ENCODE measurements around the gene PRDM11.

PRDM11 gene

DNA sequence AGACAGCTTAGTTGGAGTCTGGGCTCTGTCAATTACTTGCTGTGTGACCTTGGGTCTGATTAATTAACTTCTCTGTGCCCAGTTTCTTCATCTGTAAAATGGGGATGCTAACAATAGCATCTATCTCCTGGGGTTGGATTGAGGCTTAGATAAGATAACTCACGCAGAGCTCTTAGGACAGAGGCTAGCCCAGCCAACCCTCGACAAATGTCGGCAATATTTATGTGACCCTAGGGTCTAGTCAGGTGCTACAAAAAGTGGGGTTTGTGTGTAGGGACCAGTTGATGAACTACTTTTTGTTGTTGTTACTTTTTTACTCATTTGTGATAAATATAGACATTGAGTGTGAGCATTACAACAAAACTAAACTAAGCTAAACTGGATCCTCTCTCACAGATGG lies 117.3 kb downstream of the PRDM11 start:
- Mint-ChIP-seq H3K27ac (no peak overlapping the region), H3K4me1 (ENCODE audit: low read depth) (no peaks in the 10 kb centered on the region), H3K4me3 (no peak overlapping the region), H3K36me3 (ENCODE audit: low read depth) (no peaks in the 10 kb centered on the region), H3K27me3 (ENCODE audit: low read depth) (peaks cover 10% of the 10 kb centered on the region), H3K9me3 (no peaks in the 10 kb centered on the region)
- DNase-seq (ENCODE audit: low spot score): no peak

- no peak for DNase-seq (ENCODE audit: low spot score)
- no peak overlapping the region for H3K27ac Mint-ChIP-seq
- H3K36me3 Mint-ChIP-seq (ENCODE audit: low read depth): no peaks in the 10 kb centered on the region
- H3K4me1 Mint-ChIP-seq (ENCODE audit: low read depth): no peaks in the 10 kb centered on the region
- H3K27me3 Mint-ChIP-seq (ENCODE audit: low read depth): peaks cover 11% of the 10 kb centered on the region
- H3K9me3 Mint-ChIP-seq: no peaks in the 10 kb centered on the region
- H3K4me3 Mint-ChIP-seq: no peak overlapping the region
These were observed 118.5 kb downstream of the PRDM11 start for GRCh38 chr11:45264839-45265515.

GRCh38 chr11:45265969-45266675 lies 119.7 kb downstream of the PRDM11 start:
- Mint-ChIP-seq H3K4me1 (ENCODE audit: low read depth) (no peaks in the 10 kb centered on the region), H3K4me3 (no peak overlapping the region), H3K9me3 (no peaks in the 10 kb centered on the region), H3K27ac (no peak overlapping the region), H3K36me3 (ENCODE audit: low read depth) (no peaks in the 10 kb centered on the region), H3K27me3 (ENCODE audit: low read depth) (peaks cover 16% of the 10 kb centered on the region)
- no peak for DNase-seq (ENCODE audit: low spot score)

DNA sequence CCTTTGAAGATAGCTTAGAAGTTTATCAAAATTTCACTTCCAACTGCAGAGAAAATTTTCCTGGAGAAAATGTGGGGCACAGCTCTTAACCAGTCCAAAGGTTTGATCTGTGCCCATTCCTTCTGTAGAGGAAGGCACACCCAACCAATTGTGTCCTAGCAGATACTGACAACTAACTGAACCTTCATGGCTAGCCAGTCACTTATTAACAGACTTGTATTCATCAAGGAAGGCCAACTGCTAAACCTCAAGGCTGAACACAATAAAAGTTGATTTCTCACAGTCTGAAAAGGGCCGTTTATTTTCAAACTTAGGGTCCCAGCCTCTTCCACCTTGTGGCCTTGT lies 120.2 kb downstream of the PRDM11 start:
- Mint-ChIP-seq H3K27me3 (ENCODE audit: low read depth) (peaks cover 20% of the 10 kb centered on the region), H3K9me3 (no peaks in the 10 kb centered on the region), H3K4me3 (no peak overlapping the region), H3K4me1 (ENCODE audit: low read depth) (no peaks in the 10 kb centered on the region), H3K27ac (no peak overlapping the region), H3K36me3 (ENCODE audit: low read depth) (no peaks in the 10 kb centered on the region)
- no peak for DNase-seq (ENCODE audit: low spot score)

GRCh38 chr11:45267052-45267451 lies 120.6 kb downstream of the PRDM11 start:
- Mint-ChIP-seq H3K4me1 (ENCODE audit: low read depth) (no peaks in the 10 kb centered on the region), H3K4me3 (no peak overlapping the region), H3K27me3 (ENCODE audit: low read depth) (peaks cover 20% of the 10 kb centered on the region), H3K27ac (no peak overlapping the region), H3K9me3 (no peaks in the 10 kb centered on the region), H3K36me3 (ENCODE audit: low read depth) (no peaks in the 10 kb centered on the region)
- no peak for DNase-seq (ENCODE audit: low spot score)

DNA sequence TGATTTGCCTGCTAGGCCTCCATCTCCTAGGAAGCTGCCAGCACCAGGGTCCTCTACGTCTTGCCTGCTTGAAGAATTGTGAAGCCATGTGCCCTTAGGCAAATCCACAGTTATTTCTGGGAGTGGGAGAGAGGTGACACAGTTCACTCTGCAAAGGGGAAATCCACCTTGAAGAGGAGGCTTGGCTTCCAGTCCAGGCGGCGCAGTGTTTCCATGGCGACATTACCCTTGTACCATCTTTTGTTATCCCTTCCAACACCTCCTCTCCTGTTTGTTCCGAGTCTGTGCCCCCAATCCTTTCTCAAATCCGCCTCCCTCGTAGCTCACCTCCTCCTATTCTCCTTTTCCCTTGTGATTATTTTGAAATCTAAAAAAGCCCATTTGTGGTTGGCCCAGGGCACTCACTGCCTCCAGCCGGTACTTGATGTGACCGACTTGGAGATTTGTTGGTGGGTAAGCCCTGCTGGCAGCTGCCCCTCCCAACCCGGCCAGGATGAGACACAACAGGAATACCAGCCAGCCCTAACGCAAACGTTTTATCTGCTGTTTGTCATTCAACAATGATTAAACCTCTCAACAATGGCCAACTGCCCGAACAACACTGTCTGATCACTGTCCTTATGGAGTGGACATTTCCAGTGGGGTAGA lies 121.3 kb downstream of the PRDM11 start:
- H3K4me1 Mint-ChIP-seq (ENCODE audit: low read depth): no peaks in the 10 kb centered on the region
- no peak overlapping the region for H3K27ac Mint-ChIP-seq
- H3K36me3 Mint-ChIP-seq (ENCODE audit: low read depth): no peaks in the 10 kb centered on the region
- DNase-seq (ENCODE audit: low spot score): no peak
- no peak overlapping the region for H3K4me3 Mint-ChIP-seq
- H3K27me3 Mint-ChIP-seq (ENCODE audit: low read depth): peaks cover 20% of the 10 kb centered on the region
- H3K9me3 Mint-ChIP-seq: no peaks in the 10 kb centered on the region

DNA sequence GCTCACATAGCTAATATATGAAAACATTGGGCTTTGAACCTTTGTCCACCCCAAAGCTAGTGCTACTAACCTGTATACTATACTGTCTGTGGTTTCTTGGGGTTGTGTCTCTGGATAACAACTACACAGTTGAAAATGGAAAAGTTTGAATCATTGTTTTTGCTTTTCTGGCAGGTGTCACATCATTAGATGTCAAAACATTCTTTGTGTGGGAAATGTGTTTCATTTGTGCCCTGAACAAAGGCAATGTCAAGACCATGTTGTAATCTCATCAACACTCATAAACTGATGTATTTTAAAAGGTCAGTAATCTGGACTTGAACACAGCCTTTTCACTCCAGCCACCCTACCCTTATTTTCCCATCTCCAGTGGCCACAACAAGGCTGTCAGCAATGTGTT lies 123.2 kb downstream of the PRDM11 start:
- Mint-ChIP-seq H3K36me3 (ENCODE audit: low read depth) (no peaks in the 10 kb centered on the region), H3K9me3 (no peaks in the 10 kb centered on the region), H3K4me3 (no peak overlapping the region), H3K27me3 (ENCODE audit: low read depth) (peaks cover 16% of the 10 kb centered on the region), H3K27ac (no peak overlapping the region), H3K4me1 (ENCODE audit: low read depth) (no peaks in the 10 kb centered on the region)
- no peak for DNase-seq (ENCODE audit: low spot score)

DNA sequence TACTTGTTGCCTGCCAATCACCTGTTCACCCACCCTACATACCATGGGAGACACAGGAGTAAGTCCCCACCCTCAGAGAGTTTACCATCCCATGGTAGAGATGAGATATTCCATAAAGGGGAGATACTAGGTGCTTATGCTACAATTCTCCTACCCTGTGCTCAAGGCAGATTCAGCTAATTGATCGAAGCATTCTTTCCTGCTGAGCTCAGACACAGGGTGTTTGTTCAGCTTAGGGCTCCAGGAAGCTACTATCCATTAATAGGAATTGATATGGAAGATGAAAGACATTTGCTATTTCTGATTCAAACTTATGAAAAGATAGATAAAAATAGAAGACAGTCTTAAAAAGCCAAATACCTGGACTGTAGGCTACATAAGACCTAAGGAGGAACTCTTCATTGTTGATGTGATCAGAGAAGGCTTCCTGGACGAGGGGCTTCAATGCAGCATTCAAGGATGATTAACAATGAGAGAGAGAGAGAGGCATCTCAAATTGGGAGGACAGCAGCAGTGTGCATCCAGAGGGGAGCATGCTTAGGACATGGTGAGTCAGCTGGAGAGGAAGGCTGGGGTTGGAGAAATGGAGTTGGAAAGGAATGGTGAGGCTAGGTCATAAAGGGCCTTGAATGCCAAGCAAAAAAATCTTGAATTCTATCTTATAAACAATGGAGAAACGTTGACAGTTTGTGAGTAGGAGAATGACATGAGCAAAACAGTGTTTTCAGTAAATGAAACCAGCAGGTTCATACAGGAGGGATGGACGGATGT lies 124.7 kb downstream of the PRDM11 start:
- no peaks in the 10 kb centered on the region for H3K36me3 Mint-ChIP-seq (ENCODE audit: low read depth)
- H3K4me3 Mint-ChIP-seq: no peak overlapping the region
- no peaks in the 10 kb centered on the region for H3K9me3 Mint-ChIP-seq
- H3K27ac Mint-ChIP-seq: no peak overlapping the region
- no peaks in the 10 kb centered on the region for H3K4me1 Mint-ChIP-seq (ENCODE audit: low read depth)
- H3K27me3 Mint-ChIP-seq (ENCODE audit: low read depth): peaks cover 16% of the 10 kb centered on the region
- no peak for DNase-seq (ENCODE audit: low spot score)

DNA sequence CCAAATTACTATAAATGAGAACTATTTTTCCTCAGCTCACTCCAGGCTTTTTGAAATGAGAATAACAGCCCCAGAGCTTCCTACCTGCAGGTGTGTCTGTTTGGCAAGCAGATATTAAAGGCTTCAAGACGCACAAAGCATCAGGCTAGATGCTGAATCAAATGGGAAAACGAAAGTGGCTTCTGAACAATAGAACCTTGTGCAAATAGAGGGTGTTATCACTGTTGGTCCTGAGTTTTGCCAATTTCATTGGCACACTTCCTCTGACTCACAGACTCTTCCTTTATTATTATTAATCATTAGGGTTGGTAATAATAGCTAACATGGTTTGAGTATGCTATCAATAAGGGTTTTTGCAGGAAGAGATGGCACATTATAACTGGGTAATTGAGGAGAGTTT lies 126.3 kb downstream of the PRDM11 start:
- Mint-ChIP-seq H3K27me3 (ENCODE audit: low read depth) (peaks cover 18% of the 10 kb centered on the region), H3K27ac (no peak overlapping the region), H3K4me1 (ENCODE audit: low read depth) (no peaks in the 10 kb centered on the region), H3K36me3 (ENCODE audit: low read depth) (no peaks in the 10 kb centered on the region), H3K9me3 (no peaks in the 10 kb centered on the region), H3K4me3 (no peak overlapping the region)
- DNase-seq (ENCODE audit: low spot score): no peak

DNA sequence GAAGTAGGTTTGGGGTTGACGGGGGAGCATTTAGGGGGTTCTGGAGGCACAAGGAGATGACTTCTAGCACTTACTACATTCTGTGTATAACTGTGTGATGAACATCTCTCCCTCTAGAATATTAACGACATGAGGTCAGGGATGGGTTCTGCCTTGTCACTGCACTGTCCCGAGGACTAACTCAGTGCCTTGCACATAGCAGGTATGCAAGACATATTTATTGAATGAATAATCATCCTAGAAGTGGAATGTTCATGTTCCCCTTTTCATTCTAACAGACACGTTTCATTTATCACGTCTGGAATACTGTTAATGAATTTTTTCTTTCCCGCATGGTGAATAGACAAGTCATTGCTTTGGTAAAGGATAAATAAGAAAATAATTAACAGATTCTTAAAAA lies 127.1 kb downstream of the PRDM11 start:
- H3K9me3 Mint-ChIP-seq: no peaks in the 10 kb centered on the region
- H3K4me1 Mint-ChIP-seq (ENCODE audit: low read depth): no peaks in the 10 kb centered on the region
- no peak for DNase-seq (ENCODE audit: low spot score)
- H3K27ac Mint-ChIP-seq: no peak overlapping the region
- H3K4me3 Mint-ChIP-seq: no peak overlapping the region
- H3K27me3 Mint-ChIP-seq (ENCODE audit: low read depth): peaks cover 20% of the 10 kb centered on the region
- H3K36me3 Mint-ChIP-seq (ENCODE audit: low read depth): no peaks in the 10 kb centered on the region

DNA sequence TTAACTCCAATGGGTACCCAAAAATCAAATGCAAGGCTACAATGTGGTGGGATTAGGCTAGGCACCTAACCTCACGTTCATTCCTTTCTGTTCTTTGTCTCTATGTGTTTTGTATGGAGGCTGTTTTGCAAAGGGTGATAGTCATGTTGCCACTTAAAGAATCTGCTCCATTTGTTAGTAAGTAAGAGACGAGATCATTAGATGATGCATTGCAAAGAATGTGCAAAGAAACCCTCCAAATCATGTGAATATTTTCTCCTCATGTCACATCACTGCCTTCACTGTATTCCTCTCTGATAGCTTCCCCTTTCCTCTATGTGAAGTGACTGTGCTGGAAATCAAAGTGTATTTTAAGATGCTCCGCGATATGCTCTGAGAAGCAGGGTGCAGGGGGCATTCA lies 127.8 kb downstream of the PRDM11 start:
- no peaks in the 10 kb centered on the region for H3K4me1 Mint-ChIP-seq (ENCODE audit: low read depth)
- H3K36me3 Mint-ChIP-seq (ENCODE audit: low read depth): no peaks in the 10 kb centered on the region
- DNase-seq (ENCODE audit: low spot score): no peak
- no peaks in the 10 kb centered on the region for H3K9me3 Mint-ChIP-seq
- no peak overlapping the region for H3K4me3 Mint-ChIP-seq
- peaks cover 21% of the 10 kb centered on the region for H3K27me3 Mint-ChIP-seq (ENCODE audit: low read depth)
- no peak overlapping the region for H3K27ac Mint-ChIP-seq

- Mint-ChIP-seq H3K27ac (no peak overlapping the region), H3K4me1 (ENCODE audit: low read depth) (no peaks in the 10 kb centered on the region), H3K36me3 (ENCODE audit: low read depth) (no peaks in the 10 kb centered on the region), H3K9me3 (no peaks in the 10 kb centered on the region), H3K27me3 (ENCODE audit: low read depth) (peaks cover 17% of the 10 kb centered on the region), H3K4me3 (no peak overlapping the region)
- DNase-seq (ENCODE audit: low spot score): no peak
These were observed 129.4 kb downstream of the PRDM11 start for GRCh38 chr11:45275828-45276227.

- Mint-ChIP-seq H3K4me3 (no peak overlapping the region), H3K36me3 (ENCODE audit: low read depth) (no peaks in the 10 kb centered on the region), H3K27me3 (ENCODE audit: low read depth) (peaks cover 16% of the 10 kb centered on the region), H3K27ac (no peak overlapping the region), H3K4me1 (ENCODE audit: low read depth) (no peaks in the 10 kb centered on the region), H3K9me3 (no peaks in the 10 kb centered on the region)
- no peak for DNase-seq (ENCODE audit: low spot score)
These were observed 132.3 kb downstream of the PRDM11 start for GRCh38 chr11:45278714-45279113.

- Mint-ChIP-seq H3K9me3 (no peaks in the 10 kb centered on the region), H3K27ac (no peak overlapping the region), H3K4me3 (no peak overlapping the region), H3K27me3 (ENCODE audit: low read depth) (peaks cover 24% of the 10 kb centered on the region), H3K4me1 (ENCODE audit: low read depth) (no peaks in the 10 kb centered on the region), H3K36me3 (ENCODE audit: low read depth) (no peaks in the 10 kb centered on the region)
- no peak for DNase-seq (ENCODE audit: low spot score)
These were observed 133.2 kb downstream of the PRDM11 start for GRCh38 chr11:45279645-45280044.
